ENCODE measurements around the gene PREP. TPM values are rescaled to one million over a fixed set of nuclear protein-coding genes. Genes with fewer than 3 reads are reported as not detected.
A peak's percentile ranks its signal among the peaks of the same experiment; 100 is the strongest.
"Not testable (repeated sequence)": the region's sequence is repeated elsewhere in the genome, so short reads cannot be mapped to it uniquely, and the experiment has no call there.

PREP gene
- total and polyA plus RNA-seq, 12 donors, result 11.7 to 37.1 (median 17.7) TPM

DNA sequence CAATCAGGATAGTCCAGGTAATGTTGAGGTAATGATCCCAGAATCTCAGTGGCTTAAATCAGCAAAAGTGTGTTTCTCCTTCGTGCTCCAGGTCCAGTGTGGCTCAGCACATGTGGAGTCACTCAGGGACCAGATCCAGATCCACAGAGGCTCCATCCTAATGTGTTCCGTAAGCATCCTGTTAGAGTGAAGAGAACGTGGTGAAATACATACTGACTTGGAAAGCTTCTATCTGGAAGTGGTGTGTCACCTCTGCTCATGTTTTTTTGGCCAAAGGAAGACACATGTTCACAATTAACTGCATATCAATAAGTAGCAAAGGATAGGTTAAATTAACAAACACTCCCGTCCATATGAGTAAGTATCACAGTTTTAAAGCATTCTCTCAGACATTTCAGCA lies 26.8 kb upstream of the PREP start:
- intact Hi-C loops (cut with DNase I), result no loop called here
- TF ChIP-seq POLR2A (IDR thresholded peaks at IDR 0.05), result no peak
- TF ChIP-seq, protein P1, sequence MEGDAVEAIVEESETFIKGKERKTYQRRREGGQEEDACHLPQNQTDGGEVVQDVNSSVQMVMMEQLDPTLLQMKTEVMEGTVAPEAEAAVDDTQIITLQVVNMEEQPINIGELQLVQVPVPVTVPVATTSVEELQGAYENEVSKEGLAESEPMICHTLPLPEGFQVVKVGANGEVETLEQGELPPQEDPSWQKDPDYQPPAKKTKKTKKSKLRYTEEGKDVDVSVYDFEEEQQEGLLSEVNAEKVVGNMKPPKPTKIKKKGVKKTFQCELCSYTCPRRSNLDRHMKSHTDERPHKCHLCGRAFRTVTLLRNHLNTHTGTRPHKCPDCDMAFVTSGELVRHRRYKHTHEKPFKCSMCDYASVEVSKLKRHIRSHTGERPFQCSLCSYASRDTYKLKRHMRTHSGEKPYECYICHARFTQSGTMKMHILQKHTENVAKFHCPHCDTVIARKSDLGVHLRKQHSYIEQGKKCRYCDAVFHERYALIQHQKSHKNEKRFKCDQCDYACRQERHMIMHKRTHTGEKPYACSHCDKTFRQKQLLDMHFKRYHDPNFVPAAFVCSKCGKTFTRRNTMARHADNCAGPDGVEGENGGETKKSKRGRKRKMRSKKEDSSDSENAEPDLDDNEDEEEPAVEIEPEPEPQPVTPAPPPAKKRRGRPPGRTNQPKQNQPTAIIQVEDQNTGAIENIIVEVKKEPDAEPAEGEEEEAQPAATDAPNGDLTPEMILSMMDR (IDR thresholded peaks at IDR 0.05), result no peak

DNA sequence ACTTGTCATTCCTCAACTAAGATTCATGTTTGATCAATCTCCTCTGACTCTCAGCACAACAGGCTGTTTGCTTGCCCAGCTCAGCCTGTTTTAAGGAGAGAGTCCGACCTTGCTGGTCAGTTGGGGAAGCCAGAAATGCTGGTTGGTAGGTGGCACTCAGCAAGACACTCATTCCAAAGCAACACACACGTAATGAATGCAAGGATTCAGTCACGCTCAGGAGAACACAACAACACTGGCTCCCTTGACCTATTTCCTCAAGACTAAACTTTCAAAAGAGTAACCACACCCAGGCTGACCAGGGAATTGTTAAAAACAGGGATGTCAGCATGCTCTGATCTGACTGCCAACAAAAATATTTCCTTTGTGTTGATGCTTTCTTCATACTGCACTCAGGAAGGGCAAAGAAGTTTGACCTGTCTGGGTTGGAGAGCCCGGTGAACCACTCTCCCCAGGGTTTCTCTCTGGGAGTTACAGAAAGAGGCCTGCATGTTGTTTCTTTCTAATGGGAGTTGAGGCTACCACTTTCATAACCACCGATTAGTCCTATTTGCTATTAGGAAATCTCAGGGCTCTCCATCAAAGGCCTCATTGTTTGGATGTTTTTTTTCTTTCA lies 25.6 kb upstream of the PREP start:
- peak in 1 of 7 donors; percentile 10 for DNase-seq
- Histone ChIP-seq H3K27ac (peak overlapping the region in 1 of 5 donors; percentile 14), H3K27me3 (no peaks in the 10 kb centered on the region), H3K9me3 (replicated peaks in 1 of 3) (no peaks in the 10 kb centered on the region), H3K4me3 (no peak overlapping the region), H3K36me3 (replicated peaks in 1 of 2) (no peaks in the 10 kb centered on the region), H3K4me1 (replicated peaks in 1 of 2) (no peaks in the 10 kb centered on the region)
- TF ChIP-seq POLR2A (IDR thresholded peaks at IDR 0.05), result no peak
- TF ChIP-seq, protein P1 (IDR thresholded peaks at IDR 0.05), result no peak
- intact Hi-C loops (cut with DNase I), result no loop called here
- 32 to 53% (median 49%) methylated on average over 5 of the region's 5 CpGs for WGBS, 4 donors

More for the DNA sequence above, 26.8 kb upstream of the PREP start:
- Histone ChIP-seq H3K27me3 (no peaks in the 10 kb centered on the region), H3K9me3 (replicated peaks in 1 of 3) (no peaks in the 10 kb centered on the region), H3K36me3 (replicated peaks in 1 of 2) (no peaks in the 10 kb centered on the region), H3K27ac (no peak overlapping the region), H3K4me3 (no peak overlapping the region), H3K4me1 (replicated peaks in 1 of 2) (no peaks in the 10 kb centered on the region)
- no peak for DNase-seq
- WGBS, 4 donors, result 74 to 81% (median 76%) methylated on average over 4 of the region's 4 CpGs

DNA sequence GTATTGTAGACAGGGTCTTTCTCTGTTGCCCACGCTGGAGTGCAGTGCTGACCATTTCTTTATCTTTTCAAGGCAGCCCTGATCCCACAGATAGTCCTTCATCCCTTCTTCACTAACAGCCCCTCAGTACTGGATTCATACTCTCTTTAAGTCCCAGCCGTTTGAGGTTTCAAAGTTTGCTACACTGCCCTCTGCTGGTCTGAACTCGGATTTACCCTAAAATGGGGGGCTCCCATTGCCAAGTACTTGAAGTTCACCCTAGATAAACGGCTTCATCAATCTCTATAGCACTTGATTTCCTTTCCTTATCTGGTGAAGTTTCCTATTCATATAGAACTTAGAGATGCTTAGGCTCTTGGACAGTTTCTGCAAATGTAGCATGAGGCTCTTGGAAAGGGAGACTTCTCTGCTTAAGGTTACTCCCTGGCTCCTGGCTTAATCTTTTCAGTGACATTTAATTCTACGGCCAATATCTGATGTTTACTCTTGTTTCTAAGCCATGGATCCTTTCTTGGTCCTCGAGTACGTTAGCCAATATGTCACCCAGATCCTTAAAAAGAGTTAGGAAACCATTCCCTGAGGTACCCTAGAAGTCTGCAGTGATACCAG lies 21.4 kb upstream of the PREP start:
- Histone ChIP-seq H3K27me3 (no peaks in the 10 kb centered on the region), H3K4me3 (no peak overlapping the region), H3K36me3 (replicated peaks in 1 of 2) (no peaks in the 10 kb centered on the region), H3K27ac (no peak overlapping the region), H3K9me3 (replicated peaks in 1 of 3) (no peaks in the 10 kb centered on the region), H3K4me1 (replicated peaks in 1 of 2) (no peaks in the 10 kb centered on the region)
- intact Hi-C loops (cut with DNase I), result loop anchor here (5.0 kb wide), 2 partner anchors 332 to 337 kb away; no protein-coding TSS in a partner anchor
- 12 to 19% (median 13%) methylated on average over 7 of the region's 7 CpGs for WGBS, 4 donors
- no peak for TF ChIP-seq POLR2A (IDR thresholded peaks at IDR 0.05)
- TF ChIP-seq, protein P1 (IDR thresholded peaks at IDR 0.05), result peak; percentile 57 to 70 (median 60)
- DNase-seq, result peak; percentile 20 to 69 (median 40)

DNA sequence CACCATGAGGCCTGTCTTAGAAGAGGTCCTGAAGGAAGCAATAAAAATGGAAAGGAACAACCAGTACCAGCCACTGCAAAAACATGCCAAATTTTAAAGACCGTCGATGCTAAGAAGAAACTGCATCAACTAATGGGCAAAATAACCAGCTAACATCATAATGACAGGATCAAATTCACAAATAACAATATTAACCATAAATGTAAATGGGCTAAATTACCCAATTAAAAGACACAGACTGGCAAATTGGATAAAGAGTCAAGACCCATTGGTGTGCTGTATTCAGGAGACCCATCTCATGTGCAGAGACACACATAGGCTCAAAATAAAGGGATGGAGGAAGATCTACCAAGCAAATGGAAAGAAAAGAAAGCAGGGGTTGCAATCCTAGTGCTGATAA lies 14.1 kb upstream of the PREP start:
- DNase-seq; H3K27me3 ChIP-seq; H3K36me3 ChIP-seq (replicated peaks in 1 of 2); H3K4me1 ChIP-seq (replicated peaks in 1 of 2); H3K9me3 ChIP-seq (replicated peaks in 1 of 3); H3K27ac ChIP-seq; H3K4me3 ChIP-seq; intact Hi-C loops (cut with DNase I): not testable (repeated sequence)
- 94 to 95% (median 94%) methylated on average over 2 of the region's 2 CpGs for WGBS, 4 donors
